ENCODE data around the gene MYO10.
"Not testable (repeated sequence)": the region's sequence is repeated elsewhere in the genome, so short reads cannot be mapped to it uniquely, and the experiment has no call there.

The MYO10 gene

GRCh38 chr5:16837305-16837704 is 98.8 kb downstream of the MYO10 start:
- H3K9me3 ChIP-seq (ENCODE audit: control insufficient read depth in 1 of 2, low read length in 2 of 2) = no peaks in the 10 kb centered on the region
- H3K9ac ChIP-seq (ENCODE audit: low read depth in 1 of 2, low read length in 2 of 2) = no peak overlapping the region
- H3K27ac ChIP-seq (ENCODE audit: low read depth, low read length) = no peak overlapping the region
- peaks cover 0 to 8% of the 10 kb centered on the region in 2 donors for H3K4me1 ChIP-seq (ENCODE audit: control insufficient read depth in 1 of 2, insufficient read depth in 2 of 2, low read length in 2 of 2)
- no peak overlapping the region for H3K4me3 ChIP-seq (ENCODE audit: low read depth in 1 of 2, low read length in 2 of 2)
- H3K27me3 ChIP-seq (ENCODE audit: control insufficient read depth in 1 of 2, insufficient read depth in 2 of 2, low read length in 2 of 2) = no peaks in the 10 kb centered on the region
- H3K36me3 ChIP-seq (ENCODE audit: control insufficient read depth in 1 of 2, insufficient read depth in 2 of 2, low read length in 2 of 2) = no peaks in the 10 kb centered on the region

GRCh38 chr5:16834029-16834428 is 102.1 kb downstream of the MYO10 start:
- no peak overlapping the region for H3K4me3 ChIP-seq (ENCODE audit: low read depth in 1 of 2, low read length in 2 of 2)
- H3K4me1 ChIP-seq (ENCODE audit: control insufficient read depth in 1 of 2, insufficient read depth in 2 of 2, low read length in 2 of 2) = no peaks in the 10 kb centered on the region
- no peak overlapping the region for H3K27ac ChIP-seq (ENCODE audit: low read depth, low read length)
- no peaks in the 10 kb centered on the region for H3K27me3 ChIP-seq (ENCODE audit: control insufficient read depth in 1 of 2, insufficient read depth in 2 of 2, low read length in 2 of 2)
- no peaks in the 10 kb centered on the region for H3K9me3 ChIP-seq (ENCODE audit: control insufficient read depth in 1 of 2, low read length in 2 of 2)
- no peak overlapping the region for H3K9ac ChIP-seq (ENCODE audit: low read depth in 1 of 2, low read length in 2 of 2)
- no peaks in the 10 kb centered on the region for H3K36me3 ChIP-seq (ENCODE audit: control insufficient read depth in 1 of 2, insufficient read depth in 2 of 2, low read length in 2 of 2)

GRCh38 chr5:16831326-16831725 is 104.8 kb downstream of the MYO10 start:
- not testable (repeated sequence) for H3K4me1 ChIP-seq (ENCODE audit: control insufficient read depth in 1 of 2, insufficient read depth in 2 of 2, low read length in 2 of 2); H3K27ac ChIP-seq (ENCODE audit: low read depth, low read length); H3K36me3 ChIP-seq (ENCODE audit: control insufficient read depth in 1 of 2, insufficient read depth in 2 of 2, low read length in 2 of 2); H3K27me3 ChIP-seq (ENCODE audit: control insufficient read depth in 1 of 2, insufficient read depth in 2 of 2, low read length in 2 of 2); H3K9ac ChIP-seq (ENCODE audit: low read depth in 1 of 2, low read length in 2 of 2); H3K9me3 ChIP-seq (ENCODE audit: control insufficient read depth in 1 of 2, low read length in 2 of 2); H3K4me3 ChIP-seq (ENCODE audit: low read depth in 1 of 2, low read length in 2 of 2)

- H3K4me3 ChIP-seq (ENCODE audit: low read depth in 1 of 2, low read length in 2 of 2) = no peak overlapping the region
- H3K4me1 ChIP-seq (ENCODE audit: control insufficient read depth in 1 of 2, insufficient read depth in 2 of 2, low read length in 2 of 2) = no peaks in the 10 kb centered on the region
- H3K27me3 ChIP-seq (ENCODE audit: control insufficient read depth in 1 of 2, insufficient read depth in 2 of 2, low read length in 2 of 2) = no peaks in the 10 kb centered on the region
- no peak overlapping the region for H3K9ac ChIP-seq (ENCODE audit: low read depth in 1 of 2, low read length in 2 of 2)
- H3K9me3 ChIP-seq (ENCODE audit: control insufficient read depth in 1 of 2, low read length in 2 of 2) = no peaks in the 10 kb centered on the region
- no peaks in the 10 kb centered on the region for H3K36me3 ChIP-seq (ENCODE audit: control insufficient read depth in 1 of 2, insufficient read depth in 2 of 2, low read length in 2 of 2)
- H3K27ac ChIP-seq (ENCODE audit: low read depth, low read length) = no peak overlapping the region
These were observed 108.3 kb downstream of the MYO10 start for GRCh38 chr5:16827755-16828154.

- Histone ChIP-seq H3K36me3 (ENCODE audit: control insufficient read depth in 1 of 2, insufficient read depth in 2 of 2, low read length in 2 of 2) (no peaks in the 10 kb centered on the region), H3K9me3 (ENCODE audit: control insufficient read depth in 1 of 2, low read length in 2 of 2) (no peaks in the 10 kb centered on the region), H3K4me1 (ENCODE audit: control insufficient read depth in 1 of 2, insufficient read depth in 2 of 2, low read length in 2 of 2) (no peaks in the 10 kb centered on the region), H3K4me3 (ENCODE audit: low read depth in 1 of 2, low read length in 2 of 2) (no peak overlapping the region), H3K27me3 (ENCODE audit: control insufficient read depth in 1 of 2, insufficient read depth in 2 of 2, low read length in 2 of 2) (no peaks in the 10 kb centered on the region), H3K9ac (ENCODE audit: low read depth in 1 of 2, low read length in 2 of 2) (no peak overlapping the region), H3K27ac (ENCODE audit: low read depth, low read length) (no peak overlapping the region)
These were observed 109.5 kb downstream of the MYO10 start for GRCh38 chr5:16826379-16827125.

GRCh38 chr5:16819522-16820167 is 116.4 kb downstream of the MYO10 start:
- Histone ChIP-seq H3K9me3 (ENCODE audit: control insufficient read depth in 1 of 2, low read length in 2 of 2) (no peaks in the 10 kb centered on the region), H3K36me3 (ENCODE audit: control insufficient read depth in 1 of 2, insufficient read depth in 2 of 2, low read length in 2 of 2) (peaks cover 0 to 7% of the 10 kb centered on the region in 2 donors), H3K27ac (ENCODE audit: low read depth, low read length) (no peak overlapping the region)

GRCh38 chr5:16815432-16815831 is 120.7 kb downstream of the MYO10 start:
- Histone ChIP-seq H3K36me3 (ENCODE audit: control insufficient read depth in 1 of 2, insufficient read depth in 2 of 2, low read length in 2 of 2) (peaks cover 0 to 11% of the 10 kb centered on the region in 2 donors), H3K27ac (ENCODE audit: low read depth, low read length) (no peak overlapping the region)

More at GRCh38 chr5:16819522-16820167, 116.4 kb downstream of the MYO10 start:
- Histone ChIP-seq H3K4me3 (ENCODE audit: low read depth in 1 of 2, low read length in 2 of 2) (no peak overlapping the region), H3K27me3 (ENCODE audit: control insufficient read depth in 1 of 2, insufficient read depth in 2 of 2, low read length in 2 of 2) (no peaks in the 10 kb centered on the region), H3K9ac (ENCODE audit: low read depth in 1 of 2, low read length in 2 of 2) (no peak overlapping the region), H3K4me1 (ENCODE audit: control insufficient read depth in 1 of 2, insufficient read depth in 2 of 2, low read length in 2 of 2) (no peaks in the 10 kb centered on the region)

GRCh38 chr5:16812911-16813310 is 123.2 kb downstream of the MYO10 start:
- Histone ChIP-seq H3K36me3 (ENCODE audit: control insufficient read depth in 1 of 2, insufficient read depth in 2 of 2, low read length in 2 of 2) (peaks cover 0 to 11% of the 10 kb centered on the region in 2 donors), H3K27ac (ENCODE audit: low read depth, low read length) (no peak overlapping the region), H3K9ac (ENCODE audit: low read depth in 1 of 2, low read length in 2 of 2) (no peak overlapping the region), H3K4me3 (ENCODE audit: low read depth in 1 of 2, low read length in 2 of 2) (no peak overlapping the region), H3K9me3 (ENCODE audit: control insufficient read depth in 1 of 2, low read length in 2 of 2) (no peaks in the 10 kb centered on the region), H3K27me3 (ENCODE audit: control insufficient read depth in 1 of 2, insufficient read depth in 2 of 2, low read length in 2 of 2) (no peaks in the 10 kb centered on the region), H3K4me1 (ENCODE audit: control insufficient read depth in 1 of 2, insufficient read depth in 2 of 2, low read length in 2 of 2) (peaks cover 14 to 18% of the 10 kb centered on the region in 2 donors)

More at GRCh38 chr5:16815432-16815831, 120.7 kb downstream of the MYO10 start:
- Histone ChIP-seq H3K4me3 (ENCODE audit: low read depth in 1 of 2, low read length in 2 of 2) (no peak overlapping the region), H3K4me1 (ENCODE audit: control insufficient read depth in 1 of 2, insufficient read depth in 2 of 2, low read length in 2 of 2) (peaks cover 6 to 8% of the 10 kb centered on the region in 2 donors), H3K27me3 (ENCODE audit: control insufficient read depth in 1 of 2, insufficient read depth in 2 of 2, low read length in 2 of 2) (no peaks in the 10 kb centered on the region), H3K9me3 (ENCODE audit: control insufficient read depth in 1 of 2, low read length in 2 of 2) (no peaks in the 10 kb centered on the region), H3K9ac (ENCODE audit: low read depth in 1 of 2, low read length in 2 of 2) (no peak overlapping the region)

- H3K4me1 ChIP-seq (ENCODE audit: control insufficient read depth in 1 of 2, insufficient read depth in 2 of 2, low read length in 2 of 2) = peaks cover 14 to 18% of the 10 kb centered on the region in 2 donors
- no peak overlapping the region for H3K27ac ChIP-seq (ENCODE audit: low read depth, low read length)
- no peak overlapping the region for H3K9ac ChIP-seq (ENCODE audit: low read depth in 1 of 2, low read length in 2 of 2)
- H3K9me3 ChIP-seq (ENCODE audit: control insufficient read depth in 1 of 2, low read length in 2 of 2) = no peaks in the 10 kb centered on the region
- peaks cover 0 to 9% of the 10 kb centered on the region in 2 donors for H3K36me3 ChIP-seq (ENCODE audit: control insufficient read depth in 1 of 2, insufficient read depth in 2 of 2, low read length in 2 of 2)
- no peaks in the 10 kb centered on the region for H3K27me3 ChIP-seq (ENCODE audit: control insufficient read depth in 1 of 2, insufficient read depth in 2 of 2, low read length in 2 of 2)
- no peak overlapping the region for H3K4me3 ChIP-seq (ENCODE audit: low read depth in 1 of 2, low read length in 2 of 2)
These were observed 123.6 kb downstream of the MYO10 start for GRCh38 chr5:16812448-16812847.

- Histone ChIP-seq H3K27me3 (ENCODE audit: control insufficient read depth in 1 of 2, insufficient read depth in 2 of 2, low read length in 2 of 2) (no peaks in the 10 kb centered on the region), H3K27ac (ENCODE audit: low read depth, low read length) (no peak overlapping the region), H3K36me3 (ENCODE audit: control insufficient read depth in 1 of 2, insufficient read depth in 2 of 2, low read length in 2 of 2) (peaks cover 0 to 4% of the 10 kb centered on the region in 2 donors), H3K4me3 (ENCODE audit: low read depth in 1 of 2, low read length in 2 of 2) (no peak overlapping the region), H3K4me1 (ENCODE audit: control insufficient read depth in 1 of 2, insufficient read depth in 2 of 2, low read length in 2 of 2) (peaks cover 14 to 18% of the 10 kb centered on the region in 2 donors), H3K9me3 (ENCODE audit: control insufficient read depth in 1 of 2, low read length in 2 of 2) (no peaks in the 10 kb centered on the region), H3K9ac (ENCODE audit: low read depth in 1 of 2, low read length in 2 of 2) (no peak overlapping the region)
These were observed 125.8 kb downstream of the MYO10 start for GRCh38 chr5:16810208-16810854.
